ENCODE measurements around the gene RAPGEF4.
A peak's percentile ranks its signal among the peaks of the same experiment; 100 is the strongest.

The RAPGEF4 gene

DNA sequence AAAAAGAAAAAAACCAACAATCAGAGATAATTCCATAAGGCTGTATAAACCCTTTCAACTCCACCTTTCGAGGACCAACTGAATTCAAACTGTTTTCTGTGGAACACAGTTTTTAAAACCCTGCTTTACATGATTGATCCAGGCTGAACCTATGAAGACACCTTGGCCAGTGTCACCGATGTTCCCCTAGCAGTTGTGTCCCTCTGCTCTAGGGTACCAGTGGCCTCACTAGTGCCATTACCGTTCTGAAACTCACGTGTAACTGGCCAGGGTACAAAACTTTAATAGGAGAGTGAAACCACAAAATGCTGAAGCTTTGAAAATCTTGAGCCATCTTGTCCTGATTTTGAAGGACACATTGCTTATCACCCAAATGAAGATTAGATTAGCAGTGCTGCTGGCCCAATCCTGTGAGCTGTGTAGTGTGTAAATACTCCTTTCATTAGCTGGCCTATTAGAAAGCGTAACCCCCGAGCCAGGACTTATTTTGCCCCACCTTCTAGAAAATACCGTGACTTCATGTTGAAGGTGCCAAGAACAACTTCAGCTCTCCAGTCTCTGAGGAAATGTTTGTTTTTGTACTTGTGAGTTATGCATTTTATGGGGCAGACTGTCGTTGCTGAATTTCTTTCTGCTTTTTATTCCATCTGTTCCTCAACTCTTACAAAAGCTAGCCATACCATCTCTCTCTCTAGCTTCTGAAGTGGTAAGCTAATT lies 192.2 kb downstream of the RAPGEF4 start:
- Histone ChIP-seq H3K4me3 (ENCODE audit: low read length) (no peak overlapping the region), H3K27ac (ENCODE audit: low read depth, low read length) (no peak overlapping the region), H3K9ac (ENCODE audit: low read depth, low read length) (no peak overlapping the region), H3K4me1 (ENCODE audit: insufficient read depth, low read length) (peaks cover 20% of the 10 kb centered on the region), H3K27me3 (ENCODE audit: insufficient read depth, low read length) (no peaks in the 10 kb centered on the region), H3K9me3 (ENCODE audit: insufficient read depth, low read depth, low read length) (no peaks in the 10 kb centered on the region), H3K36me3 (ENCODE audit: insufficient read depth, low read length) (no peaks in the 10 kb centered on the region)
- WGBS, result 87% methylated on average over 7 of the region's 8 CpGs

DNA sequence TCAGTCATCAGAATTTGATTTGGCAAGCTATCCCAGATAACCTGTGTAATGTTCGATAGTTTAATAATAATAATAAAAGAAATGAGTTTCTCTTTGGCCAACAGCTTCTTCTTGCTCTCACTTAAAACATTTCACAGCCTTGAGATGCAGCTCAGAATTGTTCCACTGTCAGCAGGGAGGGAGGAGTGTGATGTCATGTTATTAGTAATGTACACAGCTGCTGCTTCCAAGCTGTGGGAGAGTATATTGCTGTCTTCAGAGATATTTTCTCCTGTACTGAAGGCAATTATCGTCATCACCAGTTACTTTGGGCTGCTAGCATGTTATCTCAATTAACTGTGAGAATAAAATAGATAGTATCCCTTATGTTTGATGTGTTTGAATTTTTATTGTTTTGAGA lies 193.1 kb downstream of the RAPGEF4 start:
- Histone ChIP-seq H3K27ac (ENCODE audit: low read depth, low read length) (no peak overlapping the region), H3K4me1 (ENCODE audit: insufficient read depth, low read length) (peaks cover 20% of the 10 kb centered on the region), H3K27me3 (ENCODE audit: insufficient read depth, low read length) (no peaks in the 10 kb centered on the region), H3K9ac (ENCODE audit: low read depth, low read length) (no peak overlapping the region), H3K36me3 (ENCODE audit: insufficient read depth, low read length) (no peaks in the 10 kb centered on the region), H3K9me3 (ENCODE audit: insufficient read depth, low read depth, low read length) (no peaks in the 10 kb centered on the region), H3K4me3 (ENCODE audit: low read length) (no peak overlapping the region)
- 92% methylated on average over 1 of the region's 2 CpGs for WGBS

- Histone ChIP-seq H3K9me3 (ENCODE audit: insufficient read depth, low read depth, low read length) (no peaks in the 10 kb centered on the region), H3K36me3 (ENCODE audit: insufficient read depth, low read length) (no peaks in the 10 kb centered on the region), H3K27me3 (ENCODE audit: insufficient read depth, low read length) (no peaks in the 10 kb centered on the region), H3K27ac (ENCODE audit: low read depth, low read length) (no peak overlapping the region), H3K9ac (ENCODE audit: low read depth, low read length) (no peak overlapping the region), H3K4me3 (ENCODE audit: low read length) (no peak overlapping the region), H3K4me1 (ENCODE audit: insufficient read depth, low read length) (peaks cover 20% of the 10 kb centered on the region)
- WGBS, result 90% methylated on average over 2 of the region's 2 CpGs
Measured at GRCh38 chr2:172929644-172930043, 194.0 kb downstream of the RAPGEF4 start.

DNA sequence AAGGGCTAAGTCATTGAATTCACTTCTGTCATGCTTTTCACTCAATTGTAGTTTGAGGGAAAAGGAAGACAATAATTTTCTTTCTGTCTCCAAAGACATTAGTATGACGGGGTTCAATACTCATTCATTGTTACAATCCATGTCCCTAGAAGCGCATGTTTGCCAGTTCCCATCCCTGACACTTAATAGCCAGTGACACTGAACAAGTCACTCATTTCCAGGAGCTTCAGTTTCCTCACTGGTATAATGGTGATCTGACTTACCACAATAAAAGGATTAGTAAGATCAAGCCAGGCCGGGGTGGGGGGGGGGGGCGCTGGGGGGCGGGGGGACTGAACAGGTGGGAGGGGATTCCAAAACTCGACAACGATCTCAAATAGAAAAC lies 195.2 kb downstream of the RAPGEF4 start:
- WGBS, result 61% methylated on average over 3 of the region's 7 CpGs

DNA sequence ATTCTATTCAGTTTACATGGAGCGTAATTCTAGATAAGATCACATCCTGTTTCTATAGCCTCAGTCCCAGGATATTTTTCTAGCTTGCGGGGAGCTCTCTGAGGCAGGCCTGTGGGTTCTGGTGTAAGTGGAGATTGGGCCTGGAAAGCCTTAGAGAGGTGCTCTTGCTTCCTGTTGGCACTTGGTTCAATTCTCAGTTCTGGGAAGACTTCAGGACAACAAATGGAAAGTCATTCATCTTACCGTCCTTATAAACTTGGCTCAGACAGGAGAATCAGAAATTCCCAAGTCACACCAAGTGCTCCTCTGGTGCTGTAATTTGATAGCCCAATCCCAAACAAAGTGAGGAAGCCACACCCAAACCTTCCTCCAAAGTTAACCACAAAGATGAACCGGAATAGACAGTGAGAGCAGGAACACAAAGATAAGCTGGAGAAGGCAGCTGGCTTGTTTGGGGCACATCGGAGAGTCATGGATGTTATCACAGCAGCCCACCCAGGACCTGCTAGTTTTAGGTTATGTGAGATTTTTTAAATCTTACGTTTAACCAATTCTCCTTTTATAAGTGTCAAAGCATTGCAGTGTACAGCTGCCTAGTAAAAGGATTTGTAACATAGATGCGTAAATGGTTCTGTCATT lies 195.7 kb downstream of the RAPGEF4 start:
- H3K4me3 ChIP-seq (ENCODE audit: low read length), result no peak overlapping the region
- WGBS, result 48% methylated on average over 5 of the region's 7 CpGs
- peaks cover 20% of the 10 kb centered on the region for H3K4me1 ChIP-seq (ENCODE audit: insufficient read depth, low read length)
- no peaks in the 10 kb centered on the region for H3K36me3 ChIP-seq (ENCODE audit: insufficient read depth, low read length)
- peak overlapping the region; percentile 11; the same call in 1 of the 2 replicates for H3K27ac ChIP-seq (ENCODE audit: low read depth, low read length)
- H3K9me3 ChIP-seq (ENCODE audit: insufficient read depth, low read depth, low read length), result no peaks in the 10 kb centered on the region
- no peak overlapping the region for H3K9ac ChIP-seq (ENCODE audit: low read depth, low read length)
- no peaks in the 10 kb centered on the region for H3K27me3 ChIP-seq (ENCODE audit: insufficient read depth, low read length)

More for the DNA sequence above, 195.2 kb downstream of the RAPGEF4 start:
- Histone ChIP-seq H3K4me1 (ENCODE audit: insufficient read depth, low read length) (peaks cover 20% of the 10 kb centered on the region), H3K36me3 (ENCODE audit: insufficient read depth, low read length) (no peaks in the 10 kb centered on the region), H3K27ac (ENCODE audit: low read depth, low read length) (no peak overlapping the region), H3K27me3 (ENCODE audit: insufficient read depth, low read length) (no peaks in the 10 kb centered on the region), H3K4me3 (ENCODE audit: low read length) (no peak overlapping the region), H3K9ac (ENCODE audit: low read depth, low read length) (no peak overlapping the region), H3K9me3 (ENCODE audit: insufficient read depth, low read depth, low read length) (no peaks in the 10 kb centered on the region)

- Histone ChIP-seq H3K36me3 (ENCODE audit: insufficient read depth, low read length) (no peaks in the 10 kb centered on the region), H3K4me3 (ENCODE audit: low read length) (no peak overlapping the region), H3K4me1 (ENCODE audit: insufficient read depth, low read length) (peaks cover 20% of the 10 kb centered on the region), H3K27ac (ENCODE audit: low read depth, low read length) (no peak overlapping the region), H3K9me3 (ENCODE audit: insufficient read depth, low read depth, low read length) (no peaks in the 10 kb centered on the region), H3K9ac (ENCODE audit: low read depth, low read length) (no peak overlapping the region), H3K27me3 (ENCODE audit: insufficient read depth, low read length) (no peaks in the 10 kb centered on the region)
- WGBS, result 0% methylated on average over 3 of the region's 8 CpGs
Measured at GRCh38 chr2:172931918-172932520, 196.4 kb downstream of the RAPGEF4 start.

DNA sequence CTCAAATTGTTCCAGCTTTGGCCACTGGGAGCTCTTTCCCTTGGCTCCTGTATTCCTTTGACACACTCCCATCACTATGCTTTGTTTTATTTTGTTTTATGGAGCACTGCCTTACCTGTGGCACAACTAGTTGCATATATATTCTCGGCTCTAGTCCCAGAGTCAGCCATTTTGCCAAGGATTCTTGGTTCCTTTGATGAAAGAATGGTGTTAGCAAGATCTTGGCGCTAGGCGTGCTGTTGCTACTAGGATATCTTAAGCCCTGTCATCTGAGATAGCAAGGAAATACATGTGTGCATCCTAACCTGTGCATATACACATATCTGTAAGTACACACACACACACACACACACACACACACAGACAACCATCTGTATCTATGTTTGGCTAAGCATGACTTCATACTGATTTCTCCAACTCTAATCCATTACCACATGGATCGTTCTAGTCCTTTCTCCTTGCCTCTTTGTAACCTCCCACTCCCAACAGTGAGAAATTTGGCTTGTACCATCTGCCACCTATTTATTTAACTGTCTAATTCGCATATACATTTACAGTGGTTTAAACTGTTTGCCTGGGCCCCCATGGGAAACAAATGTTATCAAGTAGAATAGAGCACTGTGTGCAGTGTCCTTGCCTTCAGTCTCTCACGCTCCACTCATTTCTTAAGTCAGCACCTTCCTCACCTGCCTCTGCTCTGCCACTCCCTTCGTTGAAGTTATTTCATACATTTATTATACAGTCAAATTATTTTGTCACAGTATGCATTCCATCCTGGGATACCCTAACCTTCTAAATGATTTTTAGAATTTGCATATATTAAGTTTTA lies 202.5 kb downstream of the RAPGEF4 start:
- Histone ChIP-seq H3K27me3 (ENCODE audit: insufficient read depth, low read length) (no peaks in the 10 kb centered on the region), H3K4me1 (ENCODE audit: insufficient read depth, low read length) (no peaks in the 10 kb centered on the region), H3K36me3 (ENCODE audit: insufficient read depth, low read length) (no peaks in the 10 kb centered on the region), H3K9ac (ENCODE audit: low read depth, low read length) (no peak overlapping the region), H3K9me3 (ENCODE audit: insufficient read depth, low read depth, low read length) (no peaks in the 10 kb centered on the region), H3K27ac (ENCODE audit: low read depth, low read length) (no peak overlapping the region), H3K4me3 (ENCODE audit: low read length) (no peak overlapping the region)
- 95% methylated on average over 7 of the region's 7 CpGs for WGBS

- no peaks in the 10 kb centered on the region for H3K36me3 ChIP-seq (ENCODE audit: insufficient read depth, low read length)
- 93% methylated on average over 5 of the region's 5 CpGs for WGBS
- H3K4me1 ChIP-seq (ENCODE audit: insufficient read depth, low read length), result peaks cover 2% of the 10 kb centered on the region
- H3K9me3 ChIP-seq (ENCODE audit: insufficient read depth, low read depth, low read length), result no peaks in the 10 kb centered on the region
- no peak overlapping the region for H3K9ac ChIP-seq (ENCODE audit: low read depth, low read length)
- no peak overlapping the region for H3K27ac ChIP-seq (ENCODE audit: low read depth, low read length)
- no peak overlapping the region for H3K4me3 ChIP-seq (ENCODE audit: low read length)
- H3K27me3 ChIP-seq (ENCODE audit: insufficient read depth, low read length), result no peaks in the 10 kb centered on the region
Measured at GRCh38 chr2:172938713-172939375, 203.2 kb downstream of the RAPGEF4 start.

GRCh38 chr2:172943539-172943938 lies 207.9 kb downstream of the RAPGEF4 start:
- 90% methylated on average over 3 of the region's 3 CpGs for WGBS
- H3K36me3 ChIP-seq (ENCODE audit: insufficient read depth, low read length), result no peaks in the 10 kb centered on the region
- no peak overlapping the region for H3K9ac ChIP-seq (ENCODE audit: low read depth, low read length)
- no peak overlapping the region for H3K4me3 ChIP-seq (ENCODE audit: low read length)
- no peaks in the 10 kb centered on the region for H3K27me3 ChIP-seq (ENCODE audit: insufficient read depth, low read length)
- peaks cover 25% of the 10 kb centered on the region for H3K4me1 ChIP-seq (ENCODE audit: insufficient read depth, low read length)
- no peak overlapping the region for H3K27ac ChIP-seq (ENCODE audit: low read depth, low read length)
- no peaks in the 10 kb centered on the region for H3K9me3 ChIP-seq (ENCODE audit: insufficient read depth, low read depth, low read length)

- no peaks in the 10 kb centered on the region for H3K36me3 ChIP-seq (ENCODE audit: insufficient read depth, low read length)
- H3K27me3 ChIP-seq (ENCODE audit: insufficient read depth, low read length), result no peaks in the 10 kb centered on the region
- H3K27ac ChIP-seq (ENCODE audit: low read depth, low read length), result no peak overlapping the region; the same call in 1 of the 2 replicates
- H3K9me3 ChIP-seq (ENCODE audit: insufficient read depth, low read depth, low read length), result no peaks in the 10 kb centered on the region
- peaks cover 25% of the 10 kb centered on the region for H3K4me1 ChIP-seq (ENCODE audit: insufficient read depth, low read length)
- H3K9ac ChIP-seq (ENCODE audit: low read depth, low read length), result no peak overlapping the region
- 87% methylated on average over 8 of the region's 8 CpGs for WGBS
- no peak overlapping the region for H3K4me3 ChIP-seq (ENCODE audit: low read length)
Measured at GRCh38 chr2:172944022-172944793, 208.6 kb downstream of the RAPGEF4 start.

Measured in HUES64 (cell line).